TTC549 (cell line): ENCODE results near the gene SLC24A4.

Experiments used
- FAIRE-seq: peaks from 2 replicates; lab custom pipeline; 2012; peaks lifted over from hg19 to GRCh38; lab: Jason Lieb, UNC

SLC24A4 gene

DNA sequence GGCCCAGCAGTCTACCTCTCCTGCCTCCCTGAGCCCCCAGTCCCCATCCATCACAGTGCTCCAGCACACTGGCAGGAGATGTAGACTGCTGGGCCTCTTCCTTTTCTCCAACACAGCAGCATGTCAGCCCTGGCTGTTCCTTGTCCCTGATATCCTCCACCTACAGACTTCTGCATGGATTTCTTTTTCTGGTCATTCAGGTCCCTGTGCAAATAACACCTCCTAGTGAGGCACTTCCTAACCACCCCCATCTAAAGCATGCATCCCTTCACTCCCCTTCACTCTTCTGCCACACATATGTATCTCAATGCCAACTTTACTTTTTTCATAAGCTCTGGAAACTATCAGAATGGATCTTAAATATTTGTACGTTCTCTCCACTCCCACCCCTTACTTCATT is 81.5 kb downstream of the SLC24A4 start:
- no peak for FAIRE-seq

DNA sequence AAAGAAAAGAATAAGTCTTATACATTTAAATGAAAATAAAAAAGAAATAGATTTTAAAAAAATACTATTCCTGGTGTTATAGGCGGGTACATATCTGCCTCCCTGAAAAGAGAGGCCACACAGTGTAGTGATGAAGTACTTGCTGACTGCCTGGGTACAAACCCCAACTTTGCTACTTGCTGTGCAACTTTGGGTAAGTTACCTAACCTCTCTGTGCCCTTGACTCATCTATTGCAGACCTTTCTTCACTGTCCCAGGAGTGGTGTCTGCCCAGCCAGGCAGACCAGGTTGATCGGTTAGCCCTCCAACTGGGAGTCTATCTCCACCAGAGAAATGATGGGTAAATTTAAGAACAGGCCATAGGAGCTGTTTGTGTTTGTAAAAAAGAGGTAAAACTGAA is 82.0 kb downstream of the SLC24A4 start:
- FAIRE-seq: no peak

GRCh38 chr14:92407410-92407809 is 84.4 kb downstream of the SLC24A4 start:
- no peak for FAIRE-seq

DNA sequence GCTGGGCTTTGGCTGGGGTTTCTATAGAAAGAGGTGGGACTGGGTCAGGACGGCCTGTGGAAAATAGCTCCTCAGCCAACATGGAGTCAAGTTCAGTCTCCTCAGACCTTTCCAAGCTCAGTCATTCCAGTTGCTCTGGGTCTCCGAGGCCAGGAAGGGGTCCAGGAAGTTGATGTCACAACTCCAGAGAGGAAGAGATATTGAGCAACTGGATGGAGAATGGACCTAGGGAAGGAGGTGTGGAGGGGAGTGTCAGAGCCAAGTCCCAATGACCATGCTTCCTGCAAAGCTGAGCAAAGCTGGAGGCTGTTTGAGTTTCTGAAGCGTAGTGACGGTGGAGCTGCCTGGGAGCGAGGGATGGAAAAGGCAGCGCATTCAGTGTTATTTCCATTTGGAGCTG is 86.1 kb downstream of the SLC24A4 start:
- FAIRE-seq: no peak

DNA sequence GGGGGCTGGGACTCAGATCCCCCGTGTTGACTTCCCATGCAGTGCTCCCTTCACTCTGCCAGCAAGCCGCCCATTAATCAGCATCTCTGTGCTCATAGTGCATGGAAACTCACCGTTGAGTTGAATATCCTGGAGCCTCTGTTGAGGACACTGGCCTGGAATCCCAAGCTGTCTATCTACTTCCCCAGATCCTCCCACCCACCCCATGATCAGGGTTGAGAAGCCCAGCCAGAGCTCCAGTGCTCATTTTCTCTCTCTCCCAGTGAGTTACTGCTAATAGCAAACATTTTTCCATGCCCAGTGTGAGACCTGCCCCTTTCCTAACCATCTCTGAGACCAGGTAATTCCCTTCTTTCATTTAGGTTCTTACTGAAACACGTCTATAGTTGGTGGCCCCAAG is 88.2 kb downstream of the SLC24A4 start:
- no peak for FAIRE-seq

GRCh38 chr14:92411941-92412340 is 89.0 kb downstream of the SLC24A4 start:
- FAIRE-seq: no peak

- no peak for FAIRE-seq
Observed at GRCh38 chr14:92412912-92413311, 89.9 kb downstream of the SLC24A4 start.

DNA sequence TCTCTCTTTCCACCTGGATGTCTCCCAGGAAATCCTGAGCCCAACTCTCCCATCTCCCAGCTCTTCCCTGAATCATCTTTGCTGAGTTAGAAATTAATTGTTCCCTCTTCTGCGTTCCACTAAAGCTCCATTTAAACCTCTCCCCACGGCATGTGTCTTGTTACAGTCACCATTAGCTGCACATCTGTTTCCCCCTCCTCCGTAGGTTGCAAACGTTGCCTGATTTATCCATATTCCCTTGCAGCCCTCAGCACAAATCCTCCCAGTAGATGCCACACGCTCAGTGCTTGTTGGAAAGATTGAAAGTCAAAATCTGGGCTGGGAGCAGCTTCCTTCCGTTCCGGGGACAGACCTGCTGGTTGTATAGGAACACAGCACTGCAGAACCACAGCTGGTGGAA is 90.4 kb downstream of the SLC24A4 start:
- FAIRE-seq: no peak

DNA sequence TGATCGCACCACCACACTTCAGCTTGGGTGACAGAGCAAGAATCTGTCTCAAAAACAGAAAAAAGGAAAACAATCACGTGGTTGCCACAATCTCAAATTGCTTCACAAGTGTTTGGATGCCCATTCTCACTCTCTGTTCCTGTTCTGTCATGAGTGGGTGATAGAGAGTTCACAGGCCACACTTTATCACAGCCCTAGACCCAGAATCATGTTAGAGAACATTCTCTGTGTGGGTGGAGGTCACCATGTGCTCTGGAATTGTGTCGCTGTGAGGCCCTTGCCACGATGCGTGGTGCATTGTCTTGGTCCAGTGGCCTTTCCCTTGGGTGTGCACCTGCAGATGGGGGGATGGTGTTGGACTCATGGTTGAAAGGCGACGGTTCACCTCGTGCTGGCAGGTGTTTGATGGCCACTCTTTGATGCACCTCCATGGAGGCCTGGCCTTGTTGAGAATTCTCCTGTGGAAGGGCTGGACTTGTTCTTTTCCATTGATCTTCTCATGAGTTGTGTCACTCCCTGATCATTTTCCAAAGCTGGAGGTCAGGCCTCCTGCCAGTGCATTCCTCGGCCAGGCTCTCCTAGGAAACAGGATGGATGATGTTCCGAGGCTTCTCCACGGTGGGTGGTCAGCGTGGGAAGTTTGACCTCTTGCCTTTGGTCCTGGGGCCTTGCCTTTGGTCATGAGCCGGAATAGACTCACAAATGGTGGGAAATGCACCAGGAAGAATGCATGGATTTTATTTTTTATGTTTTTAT is 91.9 kb downstream of the SLC24A4 start:
- FAIRE-seq: no peak

GRCh38 chr14:92415969-92416368 is 93.0 kb downstream of the SLC24A4 start:
- no peak for FAIRE-seq

GRCh38 chr14:92416544-92416943 is 93.6 kb downstream of the SLC24A4 start:
- no peak for FAIRE-seq

DNA sequence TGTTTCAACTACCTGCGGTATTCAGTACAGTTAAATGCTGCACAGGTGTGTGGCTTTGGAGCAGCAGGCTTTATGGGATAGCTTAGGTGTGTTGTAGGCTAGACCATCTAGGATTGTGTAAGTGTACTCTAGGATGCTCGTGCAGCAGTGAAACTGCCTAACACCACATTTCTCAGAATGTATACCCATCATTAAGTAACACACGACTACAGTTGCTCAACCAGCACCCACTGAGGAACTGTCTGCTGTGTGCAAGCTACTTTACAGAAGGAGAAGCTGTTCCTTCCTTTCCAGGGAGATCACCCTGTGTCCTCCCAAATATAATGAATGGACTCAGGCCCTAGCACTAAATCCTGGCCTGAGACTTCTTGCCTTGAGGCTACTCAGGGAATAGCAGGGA is 94.8 kb downstream of the SLC24A4 start:
- no peak for FAIRE-seq

- FAIRE-seq: no peak
Observed at GRCh38 chr14:92421751-92422150, 98.8 kb downstream of the SLC24A4 start.

GRCh38 chr14:92425101-92425500 is 102.1 kb downstream of the SLC24A4 start:
- FAIRE-seq: no peak

- no peak for FAIRE-seq
Observed at GRCh38 chr14:92426237-92426636, 103.3 kb downstream of the SLC24A4 start.

- no peak for FAIRE-seq
Observed at GRCh38 chr14:92427096-92427495, 104.1 kb downstream of the SLC24A4 start.

- no peak for FAIRE-seq
Observed at GRCh38 chr14:92430686-92431085, 107.7 kb downstream of the SLC24A4 start.

GRCh38 chr14:92431199-92431725 is 108.3 kb downstream of the SLC24A4 start:
- FAIRE-seq: no peak

DNA sequence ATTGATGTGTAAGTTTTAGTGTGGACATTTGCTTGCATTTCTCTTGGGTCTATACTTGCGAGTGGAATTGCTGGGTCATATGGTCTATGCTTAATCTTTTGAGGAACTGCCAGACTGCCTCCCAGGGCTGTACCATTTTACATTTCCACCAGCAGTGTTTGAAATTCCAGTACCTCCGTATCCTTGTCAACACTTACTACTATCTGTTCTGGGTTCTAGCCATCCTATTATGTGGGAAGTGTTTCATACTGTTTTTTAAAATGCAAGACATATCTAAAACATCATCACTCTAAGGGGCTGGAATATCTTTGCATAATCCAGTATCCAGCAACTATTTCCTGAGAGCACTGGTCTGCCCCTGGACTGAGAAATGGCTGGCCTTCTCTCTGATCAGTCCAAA is 110.4 kb downstream of the SLC24A4 start:
- FAIRE-seq: no peak

GRCh38 chr14:92435154-92435553 is 112.2 kb downstream of the SLC24A4 start:
- no peak for FAIRE-seq

GRCh38 chr14:92436115-92436776 is 113.3 kb downstream of the SLC24A4 start:
- no peak for FAIRE-seq

- FAIRE-seq: no peak
Observed at GRCh38 chr14:92437309-92437708, 114.3 kb downstream of the SLC24A4 start.

DNA sequence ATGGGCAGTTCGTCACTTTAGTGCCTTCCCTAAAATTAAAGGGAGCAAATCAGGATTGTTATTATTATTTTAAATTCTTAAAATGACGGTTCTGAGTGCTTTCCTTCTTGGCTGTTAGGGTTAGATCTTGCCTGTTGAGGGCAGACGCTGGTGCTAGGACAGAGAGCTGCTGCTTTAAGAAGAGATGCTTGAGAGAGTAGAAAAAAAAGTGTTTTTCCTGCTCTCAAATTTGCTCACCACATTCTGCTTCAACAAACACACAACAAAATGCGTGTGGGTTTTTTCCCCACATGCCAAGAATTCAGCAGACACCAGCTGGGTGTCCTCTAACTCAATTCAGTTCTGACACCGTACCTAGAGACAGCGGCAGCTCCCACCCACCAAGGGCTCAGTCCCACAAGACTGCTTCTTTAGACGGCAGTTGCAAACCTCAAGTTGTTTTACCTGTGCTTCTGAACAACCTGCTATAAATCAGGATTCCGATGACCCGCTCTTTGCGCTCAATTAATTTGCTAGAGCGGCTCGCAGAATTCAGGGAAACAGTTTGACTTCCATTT is 114.8 kb downstream of the SLC24A4 start:
- no peak for FAIRE-seq
